Naive thymus-derived CD8-positive, alpha-beta T cell (primary cell): ENCODE results near the gene ABHD6. TPM values are rescaled to one million over a fixed set of nuclear protein-coding genes. Genes with fewer than 3 reads are reported as not detected.

ENCODE experiments used
- ATAC-seq, 2 donors: fragments of 150-1000 bp; cut with Tn5 transposase in 1 of 2; sonication (Bioruptor Pico), chemical (Tn5 transposase) in 1 of 2; 1 replicate in 1 of 2; 2 replicates in 1 of 2; pipeline ENCODE4 v1.10.0; 2021; ENCODE audit warnings: mild to moderate bottlenecking in 2 of 2, moderate library complexity in 2 of 2
- POLR2A ChIA-PET: fragments of 350-600 bp; sonication (Branson Sonifier 250); formaldehyde crosslinking; loops from one replicate; lab custom pipeline; 2021; ENCODE audit warnings: antibody characterized with exemption; lab: Charles Lee
- DNase-seq, 10 donors: peaks; one replicate each; pipeline versions ENCODE4 v3.0.0 to v3.0.0-alpha.2; 2020 to 2022
- H3K27ac Mint-ChIP-seq, 10 donors: one replicate each; pipeline ENCODE4 v1.8.0; 2020 to 2022; ENCODE audit warnings: mild to moderate bottlenecking in 10 of 10, mixed read lengths in 10 of 10, moderate library complexity in 4 of 10, inconsistent platforms in 1 of 10
- H3K27me3 Mint-ChIP-seq, 5 donors: one replicate each; pipeline ENCODE4 v1.8.0; 2021 to 2022; ENCODE audit warnings: mixed read lengths in 5 of 5
- H3K36me3 Mint-ChIP-seq, 3 donors: one replicate each; pipeline ENCODE4 v1.8.0; 2020 to 2022; ENCODE audit warnings: mixed read lengths in 3 of 3, mild to moderate bottlenecking in 2 of 3, inconsistent platforms in 1 of 3
- H3K4me1 Mint-ChIP-seq, 4 donors: one replicate each; pipeline ENCODE4 v1.8.0; 2021 to 2022; ENCODE audit warnings: mixed read lengths in 4 of 4
- H3K4me3 Mint-ChIP-seq, 10 donors: one replicate each; pipeline ENCODE4 v1.8.0; 2020 to 2022; ENCODE audit warnings: mild to moderate bottlenecking in 10 of 10, mixed read lengths in 10 of 10, moderate library complexity in 6 of 10, inconsistent platforms in 1 of 10
- H3K9me3 Mint-ChIP-seq, 9 donors: one replicate each; pipeline ENCODE4 v1.8.0; 2020 to 2022; ENCODE audit warnings: mixed read lengths in 9 of 9, mild to moderate bottlenecking in 3 of 9, inconsistent platforms in 1 of 9, moderate library complexity in 1 of 9
- polyA plus RNA-seq, 3 donors: library from polyadenylated mRNA; unstranded; fragments of 300-500 nt; fragmentation: Illumina TruSeq; gene quantifications; one replicate each; pipeline ENCODE4 v1.2.3, GENCODE V29; 2021
- total RNA-seq, 8 experiments: library from RNA in 2 of 8; stranded (reverse) in 2 of 8; gene quantifications; one replicate each; pipeline ENCODE4 v1.2.3 and lab custom pipeline; 2021 to 2026

The ABHD6 gene
- total and polyA plus RNA-seq, 5 experiments from 2014 or later: 4.4 to 6.1 (median 6.0) TPM

GRCh38 chr3:58322793-58323192 is 85.2 kb downstream of the ABHD6 start:
- POLR2A ChIA-PET: no interaction called here
- H3K27me3 Mint-ChIP-seq: no peaks in the 10 kb centered on the region
- peaks cover 0 to 20% (median 0%) of the 10 kb centered on the region in 3 donors for H3K36me3 Mint-ChIP-seq
- no peak for ATAC-seq
- no peaks in the 10 kb centered on the region for H3K9me3 Mint-ChIP-seq
- no peak overlapping the region for H3K4me3 Mint-ChIP-seq
- no peak for DNase-seq
- H3K4me1 Mint-ChIP-seq: peaks cover 2 to 28% (median 15%) of the 10 kb centered on the region in 4 donors
- peak overlapping the region in 4 of 10 donors; percentile 27 to 61 (median 48) for H3K27ac Mint-ChIP-seq

- H3K9me3 Mint-ChIP-seq: no peaks in the 10 kb centered on the region
- peak overlapping the region; percentile 1 to 83 (median 55) for H3K27ac Mint-ChIP-seq
- no peak overlapping the region for H3K4me3 Mint-ChIP-seq
- DNase-seq (no peak), ATAC-seq (no peak)
- no peaks in the 10 kb centered on the region for H3K27me3 Mint-ChIP-seq
- H3K36me3 Mint-ChIP-seq: peaks cover 0 to 10% (median 0%) of the 10 kb centered on the region in 3 donors
- H3K4me1 Mint-ChIP-seq: peaks cover 2 to 28% (median 15%) of the 10 kb centered on the region in 4 donors
- POLR2A ChIA-PET: no interaction called here
Measured at GRCh38 chr3:58323529-58324390, 86.2 kb downstream of the ABHD6 start.

GRCh38 chr3:58324391-58325390 is 87.1 kb downstream of the ABHD6 start:
- ATAC-seq (peak; percentile 48 to 58), DNase-seq (peak in 1 of 10 donors; percentile 7)
- Mint-ChIP-seq H3K9me3 (no peaks in the 10 kb centered on the region), H3K36me3 (peaks cover 0 to 3% (median 0%) of the 10 kb centered on the region in 3 donors), H3K4me1 (peaks cover 2 to 28% (median 15%) of the 10 kb centered on the region in 4 donors), H3K27me3 (no peaks in the 10 kb centered on the region), H3K27ac (peak overlapping the region; percentile 18 to 83 (median 58)), H3K4me3 (no peak overlapping the region)
- POLR2A ChIA-PET: interaction anchor here (1.3 kb wide), 1 partner anchor 18 kb away, joined by 4 read pairs; no protein-coding TSS in a partner anchor

GRCh38 chr3:58325525-58325992 is 88.0 kb downstream of the ABHD6 start:
- DNase-seq (no peak), ATAC-seq (no peak)
- H3K27ac Mint-ChIP-seq: peak overlapping the region in 7 of 10 donors; percentile 15 to 71 (median 53)
- H3K36me3 Mint-ChIP-seq: no peaks in the 10 kb centered on the region
- POLR2A ChIA-PET: interaction anchor here (1.3 kb wide), 1 partner anchor 18 kb away, joined by 4 read pairs; no protein-coding TSS in a partner anchor
- peaks cover 2 to 30% (median 15%) of the 10 kb centered on the region in 4 donors for H3K4me1 Mint-ChIP-seq
- no peak overlapping the region for H3K4me3 Mint-ChIP-seq
- no peaks in the 10 kb centered on the region for H3K9me3 Mint-ChIP-seq
- H3K27me3 Mint-ChIP-seq: no peaks in the 10 kb centered on the region

GRCh38 chr3:58326267-58326900 is 88.8 kb downstream of the ABHD6 start:
- Mint-ChIP-seq H3K27ac (peak overlapping the region in 4 of 10 donors; percentile 15 to 55 (median 24)), H3K36me3 (no peaks in the 10 kb centered on the region), H3K9me3 (no peaks in the 10 kb centered on the region), H3K4me3 (no peak overlapping the region), H3K4me1 (peaks cover 4 to 29% (median 14%) of the 10 kb centered on the region in 4 donors), H3K27me3 (no peaks in the 10 kb centered on the region)
- no peak for DNase-seq
- no peak for ATAC-seq
- POLR2A ChIA-PET: interaction anchor here (0.8 kb wide), 1 partner anchor 20 kb away, joined by 3 read pairs; the partner anchor contains the start of gene HTD2

GRCh38 chr3:58329150-58329921 is 91.7 kb downstream of the ABHD6 start:
- Mint-ChIP-seq H3K4me1 (peaks cover 11 to 42% (median 26%) of the 10 kb centered on the region in 4 donors), H3K4me3 (no peak overlapping the region), H3K27ac (peak overlapping the region in 3 of 10 donors; percentile 29 to 48 (median 32)), H3K36me3 (no peaks in the 10 kb centered on the region), H3K9me3 (no peaks in the 10 kb centered on the region), H3K27me3 (no peaks in the 10 kb centered on the region)
- ATAC-seq: no peak
- no peak for DNase-seq
- POLR2A ChIA-PET: no interaction called here

GRCh38 chr3:58329922-58330413 is 92.4 kb downstream of the ABHD6 start:
- DNase-seq (no peak), ATAC-seq (no peak)
- peak overlapping the region in 2 of 10 donors; percentile 29 to 32 for H3K27ac Mint-ChIP-seq
- POLR2A ChIA-PET: no interaction called here
- no peaks in the 10 kb centered on the region for H3K9me3 Mint-ChIP-seq
- no peaks in the 10 kb centered on the region for H3K27me3 Mint-ChIP-seq
- peaks cover 15 to 42% (median 27%) of the 10 kb centered on the region in 4 donors for H3K4me1 Mint-ChIP-seq
- H3K36me3 Mint-ChIP-seq: no peaks in the 10 kb centered on the region
- no peak overlapping the region for H3K4me3 Mint-ChIP-seq

- Mint-ChIP-seq H3K27ac (peak overlapping the region in 5 of 10 donors; percentile 47 to 75 (median 64)), H3K27me3 (no peaks in the 10 kb centered on the region), H3K36me3 (peaks cover 0 to 3% (median 0%) of the 10 kb centered on the region in 3 donors), H3K4me1 (peaks cover 22 to 46% (median 37%) of the 10 kb centered on the region in 4 donors), H3K9me3 (no peaks in the 10 kb centered on the region), H3K4me3 (peak overlapping the region; percentile 36 to 94 (median 72))
- DNase-seq (no peak), ATAC-seq (no peak)
- POLR2A ChIA-PET: interaction anchor here (1.0 to 3.2 kb wide), 3 partner anchors 25 to 161 kb away, joined by 3 to 14 read pairs (median 13); partner anchors contain the start of genes HTD2, KCTD6 and RPP14
Measured at GRCh38 chr3:58331593-58332152, 94.1 kb downstream of the ABHD6 start.

GRCh38 chr3:58332575-58333188 is 95.1 kb downstream of the ABHD6 start, which contains the start of gene PXK:
Gene PXK, plus strand, starts transcription at chr3:58332892. Its CDS starts 97 bp downstream, at chr3:58332989.
- Mint-ChIP-seq H3K4me3 (peak within 1 kb of the TSS; percentile 94 to 100 (median 99)), H3K4me1 (peaks cover 22 to 56% (median 39%) of the 10 kb centered on the region in 4 donors), H3K27ac (peak within 1 kb of the TSS; percentile 55 to 98 (median 94)), H3K36me3 (peaks cover 0 to 3% (median 0%) of the 10 kb centered on the region in 3 donors), H3K9me3 (no peaks in the 10 kb centered on the region), H3K27me3 (no peaks in the 10 kb centered on the region)
- POLR2A ChIA-PET: interaction anchor here (1.0 to 3.2 kb wide), 4 partner anchors 18 to 160 kb away, joined by 3 to 14 read pairs (median 8); partner anchors contain the start of genes HTD2, KCTD6 and RPP14
- DNase-seq (peak; percentile 60 to 81 (median 78)), ATAC-seq (peak; percentile 91 to 94)
